GF-D8 (cell line): Measurements from ENCODE around the gene PRKCZ.
"Not testable (repeated sequence)": the region's sequence is repeated elsewhere in the genome, so short reads cannot be mapped to it uniquely, and the experiment has no call there.

Experiments used
- DNase-seq: peaks from one replicate; lab custom pipeline; 2025; lab: John Stamatoyannopoulos, UW

The PRKCZ gene

GRCh38 chr1:2135941-2136340 is 85.7 kb downstream of the PRKCZ start:
- DNase-seq = no peak

- DNase-seq = no peak
Measured at GRCh38 chr1:2136386-2137235, 86.4 kb downstream of the PRKCZ start.

DNA sequence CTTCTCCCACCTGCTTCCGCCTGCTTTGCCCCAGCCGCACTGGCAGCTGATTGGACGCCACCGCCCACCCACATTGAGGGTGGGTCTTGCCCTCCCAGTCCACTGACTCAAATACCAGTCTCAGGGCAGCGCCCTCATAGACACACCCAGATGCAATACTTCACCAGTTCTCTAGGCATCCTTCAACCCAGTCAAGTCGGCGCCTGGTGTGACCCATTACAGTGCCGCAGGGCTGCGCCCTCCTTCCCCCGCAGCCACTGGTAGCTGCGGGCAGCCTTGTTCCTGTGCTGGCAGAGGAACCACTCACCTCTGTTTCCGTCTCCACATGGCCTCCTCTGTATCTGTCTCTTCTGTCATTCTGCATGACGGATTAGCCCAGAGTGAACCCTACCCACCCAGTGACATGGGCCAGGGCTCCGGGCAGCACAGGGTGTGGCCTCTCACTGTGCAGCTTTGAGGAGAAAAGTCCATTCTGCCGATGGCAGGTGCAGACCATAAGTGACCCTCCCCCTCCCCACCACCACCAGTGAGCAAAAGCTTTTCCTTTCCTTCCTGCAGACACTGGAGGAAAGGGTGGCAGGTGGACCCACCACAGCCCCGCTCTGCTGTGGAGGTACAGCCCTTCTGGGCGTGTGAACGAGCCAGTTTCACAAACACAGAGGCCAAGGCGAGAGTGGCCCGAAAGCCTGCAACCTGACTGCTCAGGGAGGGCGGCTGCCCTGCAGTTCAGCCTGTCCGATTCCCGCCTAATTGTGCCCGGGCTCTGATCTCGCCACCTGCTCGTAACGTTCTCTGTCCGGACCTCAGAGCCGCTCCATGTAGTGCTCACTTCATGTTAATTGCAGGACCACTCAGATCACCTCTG is 87.3 kb downstream of the PRKCZ start:
- no peak for DNase-seq

- DNase-seq = not testable (repeated sequence)
Measured at GRCh38 chr1:2139156-2139555, 88.9 kb downstream of the PRKCZ start.

DNA sequence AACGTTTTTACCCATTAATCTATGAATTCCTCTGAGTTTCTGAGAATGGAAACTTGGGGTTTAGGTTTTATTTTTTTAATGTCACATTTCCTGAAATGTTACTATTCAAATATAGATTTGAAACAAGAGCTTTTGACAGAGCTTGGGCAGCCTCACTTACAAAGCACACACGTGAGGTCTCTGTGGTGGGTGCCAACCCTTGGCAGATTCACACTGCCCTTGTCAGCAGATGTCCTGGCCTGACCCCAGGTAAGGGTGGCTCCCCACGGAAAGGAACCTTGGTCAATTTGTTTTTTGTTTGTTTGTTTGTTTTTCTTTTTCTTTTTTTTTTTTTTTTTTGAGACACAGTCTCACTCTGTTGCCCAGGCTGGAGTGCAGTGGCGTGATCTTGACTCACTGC is 90.8 kb downstream of the PRKCZ start:
- DNase-seq = no peak

DNA sequence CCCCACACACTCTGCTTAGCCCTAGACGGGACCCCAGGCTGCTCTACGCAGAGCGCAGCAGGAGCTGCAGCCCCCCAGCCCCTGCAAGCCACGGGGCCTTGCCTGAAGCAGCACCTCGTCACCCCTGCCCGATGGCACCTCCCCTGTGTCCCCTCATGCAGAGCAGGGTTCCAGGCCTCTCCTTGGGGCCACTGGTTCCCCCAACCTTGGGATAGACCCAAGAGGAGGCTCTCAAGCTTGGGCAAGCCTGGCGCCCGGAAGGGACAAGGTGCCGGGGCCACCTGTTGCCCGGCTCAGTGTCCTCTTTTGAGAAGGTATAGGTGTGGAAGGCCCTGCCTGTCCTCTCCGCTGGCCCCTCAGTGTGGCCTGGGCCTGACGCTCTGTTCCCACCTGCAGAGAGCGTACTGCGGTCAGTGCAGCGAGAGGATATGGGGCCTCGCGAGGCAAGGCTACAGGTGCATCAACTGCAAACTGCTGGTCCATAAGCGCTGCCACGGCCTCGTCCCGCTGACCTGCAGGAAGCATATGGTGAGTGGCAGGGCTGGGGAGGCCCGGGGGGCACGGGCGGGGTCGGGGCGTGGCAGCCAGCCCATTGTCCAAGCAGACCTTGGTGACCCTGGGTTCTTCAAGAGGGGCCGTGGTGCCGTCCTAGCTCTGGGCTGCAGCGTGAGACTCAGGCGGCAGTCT is 93.7 kb downstream of the PRKCZ start:
- no peak for DNase-seq

- no peak for DNase-seq
Measured at GRCh38 chr1:2144501-2145090, 94.4 kb downstream of the PRKCZ start.

- DNase-seq = peak; percentile 58
Measured at GRCh38 chr1:2145946-2146835, 96.0 kb downstream of the PRKCZ start.

DNA sequence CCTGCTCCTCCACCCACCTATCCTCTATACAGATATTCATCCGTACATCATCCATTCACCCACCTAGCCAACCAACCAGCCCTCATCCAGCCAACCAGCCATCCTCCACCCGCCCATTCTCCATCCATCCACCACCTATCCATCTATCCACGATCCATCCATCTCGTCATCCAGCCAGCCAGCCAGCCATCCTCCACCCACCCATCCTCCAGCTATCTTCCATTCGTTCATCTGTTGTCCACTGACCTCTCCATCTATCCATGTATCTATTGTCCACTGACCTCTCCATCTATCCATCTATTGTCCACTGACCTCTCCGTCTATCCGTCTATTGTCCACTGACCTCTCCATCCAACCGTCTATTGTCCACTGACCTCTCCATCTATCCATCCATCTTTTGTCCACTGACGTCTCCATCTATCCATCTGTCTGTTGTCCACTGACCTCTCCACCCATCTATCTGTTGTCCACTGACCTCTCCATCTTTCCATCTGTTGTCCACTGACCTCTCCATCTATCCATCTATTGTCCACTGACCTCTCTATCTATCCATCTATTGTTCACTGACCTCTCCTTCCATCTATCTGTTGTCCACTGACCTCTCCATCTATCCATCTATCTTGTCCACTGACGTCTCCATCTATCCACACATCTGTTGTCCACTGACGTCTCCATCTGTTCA is 96.8 kb downstream of the PRKCZ start:
- no peak for DNase-seq

DNA sequence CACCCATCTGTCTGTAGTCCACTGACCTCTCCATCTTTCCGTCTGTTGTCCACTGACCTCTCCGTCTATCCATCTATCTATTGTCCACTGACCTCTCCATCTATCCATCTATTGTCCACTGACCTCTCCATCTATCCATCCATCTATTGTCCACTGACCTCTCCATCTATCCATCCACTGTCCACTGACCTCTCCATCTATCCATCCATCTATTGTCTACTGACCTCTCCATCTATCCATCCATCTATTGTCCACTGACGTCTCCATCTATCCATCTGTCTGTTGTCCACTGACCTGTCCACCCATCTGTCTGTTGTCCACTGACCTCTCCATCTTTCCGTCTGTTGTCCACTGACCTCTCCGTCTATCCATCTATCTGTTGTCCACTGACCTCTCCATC is 97.7 kb downstream of the PRKCZ start:
- DNase-seq = not testable (repeated sequence)

DNA sequence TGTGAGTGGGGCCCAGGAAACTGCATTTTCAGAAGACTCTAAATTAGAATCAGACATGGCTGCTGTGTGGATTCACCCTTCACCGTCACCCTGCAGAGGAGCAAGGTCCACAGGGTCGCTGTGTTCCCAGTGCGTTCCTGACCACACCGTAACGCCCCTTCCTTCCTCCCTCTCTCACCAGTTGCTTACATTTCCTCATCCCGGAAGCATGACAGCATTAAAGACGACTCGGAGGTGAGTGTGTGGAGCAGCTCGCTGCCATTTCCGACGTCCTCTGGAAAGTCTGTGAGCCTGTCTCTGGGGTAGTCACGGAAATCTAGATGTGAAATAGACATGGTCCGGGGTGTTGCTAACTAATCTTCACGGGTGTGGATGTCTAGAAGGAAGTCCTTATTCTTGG is 98.5 kb downstream of the PRKCZ start:
- peak; percentile 97 for DNase-seq

DNA sequence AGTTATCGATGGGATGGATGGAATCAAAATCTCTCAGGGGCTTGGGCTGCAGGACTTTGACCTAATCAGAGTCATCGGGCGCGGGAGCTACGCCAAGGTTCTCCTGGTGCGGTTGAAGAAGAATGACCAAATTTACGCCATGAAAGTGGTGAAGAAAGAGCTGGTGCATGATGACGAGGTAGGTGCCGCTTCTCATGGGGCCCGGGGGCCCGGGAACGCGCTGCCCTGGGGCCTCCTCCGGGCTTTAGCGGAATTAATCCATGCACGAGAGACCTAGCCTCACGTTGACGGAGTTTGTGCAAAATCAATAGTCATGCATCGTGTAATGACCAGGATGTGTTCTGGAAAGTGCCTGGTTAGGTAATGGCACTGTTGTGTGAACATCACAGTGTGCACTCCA is 100.6 kb downstream of the PRKCZ start:
- peak; percentile 85 for DNase-seq

GRCh38 chr1:2151252-2151651 is 101.0 kb downstream of the PRKCZ start:
- DNase-seq = peak; percentile 97

- DNase-seq = no peak
Measured at GRCh38 chr1:2151911-2152310, 101.7 kb downstream of the PRKCZ start.

DNA sequence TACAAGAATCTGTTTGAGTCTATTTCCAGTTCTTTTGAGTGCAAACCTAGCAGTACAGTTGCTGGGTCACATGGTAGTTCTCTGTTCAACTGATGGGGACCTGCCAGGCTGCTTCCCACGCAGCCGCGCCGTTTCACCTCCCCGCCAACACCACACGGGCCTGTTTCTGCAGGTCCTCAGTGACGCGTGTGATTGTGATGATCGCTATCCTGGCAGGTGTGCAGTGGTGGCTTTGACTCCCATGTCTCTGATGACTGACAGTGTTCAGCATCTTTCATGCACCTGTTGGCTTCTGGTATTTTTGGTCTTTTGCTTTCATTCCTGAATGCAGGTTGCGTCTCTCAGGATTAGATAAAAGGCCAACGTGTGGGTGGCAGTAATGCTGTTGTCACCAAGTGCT is 102.7 kb downstream of the PRKCZ start:
- DNase-seq = no peak

- no peak for DNase-seq
Measured at GRCh38 chr1:2154022-2154421, 103.8 kb downstream of the PRKCZ start.

- DNase-seq = no peak
Measured at GRCh38 chr1:2155147-2155598, 105.0 kb downstream of the PRKCZ start.

- no peak for DNase-seq
Measured at GRCh38 chr1:2155788-2156187, 105.6 kb downstream of the PRKCZ start.

DNA sequence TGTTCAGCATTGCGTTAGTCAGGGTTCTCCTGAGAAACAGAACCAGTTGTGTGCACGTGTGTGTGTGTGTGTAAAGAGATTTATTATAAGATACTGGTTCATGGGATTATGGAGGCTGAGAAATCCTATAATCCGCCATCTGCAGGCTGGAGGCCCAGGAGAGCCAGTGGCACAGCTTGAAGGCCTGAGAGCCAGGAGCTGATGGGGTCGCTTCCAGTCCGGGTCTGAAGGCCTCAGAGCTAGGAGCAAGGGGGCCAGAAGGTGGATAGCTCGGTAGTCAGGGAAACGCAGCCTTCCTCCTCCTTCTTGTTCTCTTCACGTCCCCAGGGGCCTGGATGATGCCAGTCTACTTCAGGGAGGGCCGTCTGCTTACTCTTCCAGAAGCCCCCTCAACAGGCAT is 106.7 kb downstream of the PRKCZ start:
- no peak for DNase-seq

DNA sequence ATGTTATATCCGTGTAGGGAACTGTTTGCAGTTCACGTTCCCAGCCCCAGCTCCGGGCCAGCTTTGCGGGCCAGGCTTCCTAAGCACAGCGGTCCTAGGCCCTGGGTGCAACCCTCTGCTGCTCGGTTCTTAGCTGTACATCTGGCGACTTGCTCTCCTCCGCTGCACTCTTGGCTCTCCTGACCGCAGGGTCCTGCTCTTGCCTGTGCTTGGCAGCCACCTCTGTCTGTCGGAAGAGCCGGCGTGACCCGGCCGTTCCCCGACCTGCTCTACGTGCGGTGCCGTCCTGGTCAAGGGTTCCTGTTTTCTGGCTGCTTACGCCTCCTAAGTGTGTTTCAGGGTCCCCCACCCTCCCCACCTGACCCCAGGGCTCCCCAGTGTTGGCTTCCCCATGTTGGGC is 107.6 kb downstream of the PRKCZ start:
- no peak for DNase-seq
